Muscle of back (tissue), 11 donors: Measurements from ENCODE around the gene FBXO36. TPM values are rescaled to one million over a fixed set of nuclear protein-coding genes. Genes with fewer than 3 reads are reported as not detected.
A peak's percentile ranks its signal among the peaks of the same experiment; 100 is the strongest.
"Not testable (repeated sequence)": the region's sequence is repeated elsewhere in the genome, so short reads cannot be mapped to it uniquely, and the experiment has no call there.

ENCODE experiments used
- DNase-seq, 3 donors: peaks; one replicate each; pipeline versions ENCODE4 v3.0.0 to v3.0.0-alpha.2; 2013
- polyA plus RNA-seq, 10 donors: library from polyadenylated mRNA; unstranded; fragments of 120-200 nt; gene quantifications; one replicate each; pipeline ENCODE4 v1.2.1, GENCODE V29; 2013; ENCODE audit not compliant: insufficient read length in 10 of 10

Gene FBXO36
- polyA plus RNA-seq, 10 donors: 2.2 to 3.7 (median 2.5) TPM

GRCh38 chr2:229910147-229910831 lies 12.0 kb upstream of the FBXO36 start:
- no peak for DNase-seq

- no peak for DNase-seq
These were observed 11.4 kb upstream of the FBXO36 start for GRCh38 chr2:229910832-229911412.

DNA sequence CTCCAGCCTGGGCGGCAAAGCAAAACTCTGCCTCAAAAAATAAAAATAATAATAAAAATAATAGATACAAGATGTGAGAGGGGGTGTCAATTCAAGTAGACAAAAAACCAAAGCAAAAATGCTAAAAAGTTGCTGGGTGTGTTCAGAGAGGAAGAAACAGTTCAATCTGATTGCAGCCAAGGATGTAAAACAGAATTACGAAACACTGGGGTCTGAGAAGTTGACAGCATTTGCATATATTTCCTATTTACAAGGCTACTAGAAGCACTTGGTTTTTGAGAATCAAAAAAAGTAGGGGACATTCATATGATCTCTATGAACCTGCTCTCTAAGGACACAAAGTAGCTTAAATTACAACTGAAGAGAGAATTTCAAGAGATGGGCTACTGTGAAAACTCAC lies 8.1 kb upstream of the FBXO36 start:
- no peak for DNase-seq

DNA sequence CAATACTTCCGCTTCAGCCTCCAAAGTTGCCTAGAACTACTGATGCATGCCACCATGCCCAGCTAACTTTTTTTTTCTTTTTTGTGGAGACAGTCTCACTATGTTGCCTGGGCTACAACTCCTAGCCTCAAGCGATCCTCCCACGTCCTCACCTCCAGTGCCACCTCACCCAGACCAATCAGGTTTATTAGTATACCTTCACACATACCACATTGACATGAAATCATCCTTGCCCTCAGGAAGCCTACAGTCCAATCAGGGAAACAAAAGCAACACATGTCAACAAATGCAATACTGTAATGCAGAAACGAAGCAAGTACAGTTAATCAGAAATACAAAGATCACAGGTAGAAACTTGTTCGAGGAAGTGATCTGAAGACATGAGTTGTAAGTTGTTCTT lies 4.5 kb upstream of the FBXO36 start:
- no peak for DNase-seq

DNA sequence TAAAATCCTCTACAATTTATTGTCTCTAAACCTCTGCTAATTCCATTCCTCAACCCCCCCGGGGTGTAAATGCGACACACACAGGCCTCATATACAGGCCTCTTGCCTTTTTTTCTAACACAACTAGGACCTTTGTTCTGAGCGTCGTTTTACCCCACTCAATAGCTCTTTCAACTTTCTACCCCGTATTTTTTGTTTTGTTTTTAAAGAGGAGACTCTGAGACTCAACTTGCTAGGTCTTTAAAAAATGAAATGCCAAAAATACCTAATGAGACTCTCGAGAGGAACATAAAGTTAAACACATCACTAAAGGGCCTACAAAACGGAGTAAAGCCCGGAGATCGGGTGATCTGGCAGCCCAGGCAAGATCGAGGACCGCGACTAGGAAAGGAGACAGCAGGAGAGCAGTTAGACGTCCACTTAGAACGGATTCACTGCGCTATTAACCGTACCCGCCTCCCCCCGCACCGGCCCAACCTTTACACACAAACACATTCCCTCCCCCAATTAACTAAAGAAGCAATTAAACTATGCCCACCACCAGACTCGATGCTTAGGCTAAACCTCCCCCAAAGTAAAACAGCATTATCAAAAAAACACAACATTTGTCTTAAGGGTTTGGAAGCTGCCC lies 2.2 kb upstream of the FBXO36 start:
- DNase-seq: peak in 1 of 3 donors; percentile 14

GRCh38 chr2:229921101-229921891 lies 1.0 kb upstream of the FBXO36 start:
- peak; percentile 54 to 88 (median 83) for DNase-seq

- peak; percentile 97 to 99 (median 97) for DNase-seq
These were observed 333 bp upstream of the FBXO36 start, which contains the start of gene TRIP12 for GRCh38 chr2:229921892-229922448. TSS of gene TRIP12 (minus strand) at chr2:229922009. CDS start at chr2:229880079, 41,930 bp downstream.

DNA sequence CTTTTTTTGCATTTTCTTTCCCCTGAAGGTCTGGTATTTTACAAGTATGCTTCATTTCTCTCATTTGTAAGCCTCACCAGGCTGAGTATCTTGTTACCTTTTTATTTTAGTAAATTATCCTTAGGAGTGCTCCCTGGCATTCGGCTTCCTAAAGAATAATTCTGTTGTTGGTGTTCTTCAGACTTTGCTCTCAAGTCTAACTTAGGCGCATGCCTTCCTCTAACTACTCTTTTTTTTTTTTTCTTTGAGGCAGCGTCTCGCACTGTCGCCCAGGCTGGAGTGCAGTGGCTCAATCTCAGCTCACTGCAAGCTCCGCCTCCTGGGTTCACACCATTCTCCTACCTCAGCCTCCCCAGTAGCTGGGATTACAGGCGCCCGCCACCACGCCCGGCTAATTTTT lies 2.2 kb downstream of the FBXO36 start:
- not testable (repeated sequence) for DNase-seq

- no peak for DNase-seq
These were observed 2.9 kb downstream of the FBXO36 start for GRCh38 chr2:229925201-229925600.

- no peak for DNase-seq
These were observed 5.6 kb downstream of the FBXO36 start for GRCh38 chr2:229927817-229928321.

GRCh38 chr2:229930656-229931055 lies 8.4 kb downstream of the FBXO36 start:
- DNase-seq: no peak

DNA sequence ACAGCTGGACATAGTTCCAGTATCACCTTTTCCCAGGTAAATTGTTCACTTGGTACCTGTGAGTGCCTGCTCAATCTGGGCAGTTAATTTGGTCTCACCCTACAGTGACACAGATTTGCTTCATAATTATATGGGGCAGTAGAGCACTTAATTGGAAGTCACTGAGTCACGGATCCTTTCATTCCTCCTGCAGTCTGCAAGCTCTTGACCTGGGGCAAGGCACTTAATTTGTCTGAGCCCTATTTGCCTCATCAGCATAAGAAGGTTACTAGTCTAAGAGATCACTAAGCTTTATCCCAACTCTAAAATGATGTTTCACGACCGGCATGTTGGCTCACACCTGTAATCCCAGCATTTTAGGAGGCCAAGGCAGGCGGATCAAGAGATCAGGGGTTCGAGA lies 8.9 kb downstream of the FBXO36 start:
- no peak for DNase-seq

DNA sequence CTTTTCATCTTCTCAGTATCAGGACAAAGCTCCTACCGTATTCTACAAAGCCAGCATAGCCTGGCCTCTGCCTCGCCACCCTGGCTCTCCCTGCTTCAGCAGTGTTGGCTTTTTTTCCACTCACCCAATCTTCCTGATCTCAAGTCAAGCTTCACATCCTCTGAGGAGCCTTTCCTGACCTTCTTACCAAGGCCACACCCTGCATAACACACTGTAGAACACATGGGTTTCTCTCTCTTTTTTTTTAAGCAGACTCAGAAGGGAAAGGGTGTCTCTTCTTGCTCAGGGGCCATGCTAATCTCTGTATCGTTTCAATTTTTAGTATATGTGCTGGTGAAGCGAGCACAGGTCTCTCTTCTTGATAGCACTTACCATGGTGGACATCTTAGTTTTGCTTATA lies 15.2 kb downstream of the FBXO36 start:
- DNase-seq: no peak

DNA sequence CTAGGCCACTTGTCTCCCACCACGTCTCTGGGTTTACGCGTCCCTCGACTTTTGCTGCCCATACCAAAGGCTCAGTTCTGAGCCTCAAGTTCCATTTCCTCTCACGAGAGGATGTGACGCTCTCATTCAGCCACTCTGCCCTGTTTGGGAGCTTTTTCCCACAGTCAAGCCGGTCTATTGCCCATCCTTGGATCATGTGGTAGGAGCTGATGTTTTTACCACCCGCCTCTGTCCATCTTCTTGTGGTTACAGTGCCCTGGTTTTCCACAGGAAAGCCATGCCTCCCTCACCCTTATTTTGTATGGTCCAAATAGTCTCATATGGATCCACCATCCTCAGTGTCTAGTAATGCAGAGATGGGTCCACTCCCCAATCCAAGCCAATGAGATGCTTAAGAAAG lies 20.4 kb downstream of the FBXO36 start:
- no peak for DNase-seq

DNA sequence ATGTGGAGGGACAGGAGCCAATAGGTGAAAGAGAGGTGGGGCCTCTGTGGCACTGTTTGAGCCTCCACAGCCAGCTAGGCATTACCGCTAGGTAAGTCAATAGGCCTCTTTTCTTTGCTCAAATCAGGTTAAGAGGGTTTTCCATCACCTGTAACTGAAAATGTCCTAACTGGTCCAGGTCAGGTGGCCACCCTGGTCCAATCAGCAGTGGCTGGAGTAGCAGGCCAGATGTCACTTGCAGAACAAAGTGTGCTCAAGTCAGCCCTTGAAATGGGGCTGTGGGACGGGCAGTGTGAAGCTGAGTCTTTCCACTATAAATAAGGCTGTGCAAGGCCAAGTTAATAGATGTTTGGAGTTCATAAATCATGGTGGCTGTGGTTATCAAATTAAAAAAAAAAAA lies 20.9 kb downstream of the FBXO36 start:
- DNase-seq: no peak

DNA sequence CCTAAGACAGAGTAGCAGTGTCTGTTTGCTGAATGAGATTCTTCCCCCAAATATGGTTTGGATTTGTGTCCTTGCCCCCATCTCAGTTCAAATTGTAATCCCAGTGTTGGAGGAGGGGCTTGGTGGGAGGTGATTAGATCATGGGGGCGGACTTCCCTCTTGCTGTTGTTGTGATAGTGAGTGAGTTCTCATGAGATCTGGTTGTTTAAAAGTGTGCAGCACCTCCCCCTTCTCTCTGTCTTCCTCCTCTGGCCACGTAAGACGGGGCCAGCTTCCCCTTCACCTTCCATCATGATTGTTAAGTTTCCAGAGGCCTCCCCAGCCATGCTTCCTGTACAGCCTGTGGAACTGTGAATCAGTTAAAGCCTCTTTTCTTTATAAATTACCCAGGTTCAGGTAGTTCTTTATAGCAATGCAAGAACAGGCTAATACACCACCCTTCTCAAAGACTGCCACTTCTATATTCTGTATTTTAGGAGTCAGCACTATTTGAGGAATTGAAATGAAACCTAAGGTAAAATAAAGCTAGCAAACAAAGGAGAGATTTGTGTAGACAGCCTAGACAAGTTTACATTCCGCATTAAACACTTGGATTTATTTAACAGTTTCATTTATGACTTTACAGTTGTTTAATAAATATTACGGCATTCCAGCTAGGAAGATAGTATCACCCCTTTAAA lies 21.6 kb downstream of the FBXO36 start:
- DNase-seq: no peak

DNA sequence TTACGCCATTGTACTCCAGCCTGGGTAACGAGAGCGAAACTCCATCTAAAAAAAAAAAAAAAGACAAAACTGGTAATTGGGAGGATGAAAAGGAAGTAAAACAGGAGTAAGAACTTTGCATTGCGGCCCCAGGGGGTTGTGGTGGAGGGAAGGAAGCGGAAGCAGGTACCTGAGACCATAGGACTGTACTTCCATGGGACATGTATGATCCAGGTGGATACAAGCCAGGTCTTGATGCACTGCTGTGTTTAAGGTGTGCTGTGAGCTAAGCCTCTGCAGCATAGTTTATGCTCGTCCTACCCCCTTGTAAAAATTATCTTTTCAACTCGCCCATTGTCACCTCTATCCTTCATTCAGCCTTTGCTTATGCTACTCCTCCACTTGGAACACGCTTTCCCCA lies 23.7 kb downstream of the FBXO36 start:
- no peak for DNase-seq

- no peak for DNase-seq
These were observed 25.2 kb downstream of the FBXO36 start for GRCh38 chr2:229947544-229947943.

GRCh38 chr2:229952256-229952835 lies 30.0 kb downstream of the FBXO36 start:
- DNase-seq: no peak

DNA sequence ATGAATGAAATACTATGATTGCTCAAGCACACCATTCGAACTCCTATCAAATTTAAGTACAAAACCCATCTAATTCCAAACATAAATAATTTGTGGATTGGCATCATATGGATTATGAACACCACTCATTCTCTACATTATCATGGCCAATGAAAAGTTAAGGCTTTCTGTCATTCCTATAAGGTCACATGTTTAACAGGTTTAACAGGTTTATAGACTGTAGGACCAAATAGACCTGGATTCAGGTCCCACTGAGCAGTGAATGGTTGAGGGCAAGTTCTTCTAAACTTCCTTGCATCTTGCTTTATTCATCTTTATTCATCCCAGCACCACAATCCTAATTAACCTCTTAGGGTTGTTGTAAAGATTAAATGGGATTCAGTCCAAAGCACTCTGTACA lies 33.4 kb downstream of the FBXO36 start:
- no peak for DNase-seq

- DNase-seq: no peak
These were observed 34.2 kb downstream of the FBXO36 start for GRCh38 chr2:229956491-229956890.
